NCI-H526 (cell line): ENCODE results near the gene C9orf78.

Source experiments
- DNase-seq, 2 experiments: peaks; one replicate each; lab custom pipeline; 2025; lab: John Stamatoyannopoulos, UW

The C9orf78 gene

DNA sequence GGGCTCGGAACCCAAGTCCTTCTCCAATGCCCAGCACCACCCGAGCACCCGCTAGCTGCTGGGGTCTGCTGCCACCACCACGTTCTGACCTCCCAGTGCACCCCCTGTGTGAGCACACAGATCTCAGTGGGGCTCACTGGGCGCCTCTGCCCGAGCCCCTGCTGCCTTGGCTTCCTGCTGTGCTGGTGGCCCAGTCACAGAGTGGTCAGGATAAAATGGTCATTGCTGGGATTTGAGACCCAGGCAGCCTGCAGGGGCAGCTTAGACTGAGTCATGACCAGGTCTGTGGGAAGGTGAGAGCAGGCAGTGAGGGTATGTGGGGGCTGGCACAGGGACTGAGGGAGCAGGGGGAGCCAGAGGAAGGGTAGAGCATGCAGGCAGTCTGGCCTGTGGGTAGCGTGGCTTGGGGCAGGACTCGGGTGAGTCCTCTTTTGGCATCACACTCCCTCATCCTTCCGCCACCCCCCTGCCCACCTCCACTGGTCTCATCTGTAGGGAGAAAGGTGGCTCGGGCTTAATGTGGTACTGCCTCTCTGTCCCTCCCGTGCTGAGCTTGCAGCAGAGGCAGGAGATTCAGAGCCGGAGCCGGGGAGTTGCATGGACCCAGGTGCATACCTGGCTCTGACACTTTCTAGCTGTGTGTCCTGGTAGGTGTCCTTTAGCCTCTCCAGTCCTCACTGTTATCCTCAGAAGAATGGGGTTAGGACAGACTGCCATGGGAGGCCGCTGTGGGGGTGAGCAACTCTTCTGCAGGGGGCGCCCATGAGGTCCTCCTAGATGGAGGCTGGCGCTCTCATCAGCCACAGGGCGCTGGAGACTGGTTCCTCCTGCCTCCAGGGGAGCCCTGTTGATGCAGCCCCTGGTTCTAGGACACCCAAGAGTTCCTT, 32.3 kb upstream of the C9orf78 start:
- DNase-seq: no peak

DNA sequence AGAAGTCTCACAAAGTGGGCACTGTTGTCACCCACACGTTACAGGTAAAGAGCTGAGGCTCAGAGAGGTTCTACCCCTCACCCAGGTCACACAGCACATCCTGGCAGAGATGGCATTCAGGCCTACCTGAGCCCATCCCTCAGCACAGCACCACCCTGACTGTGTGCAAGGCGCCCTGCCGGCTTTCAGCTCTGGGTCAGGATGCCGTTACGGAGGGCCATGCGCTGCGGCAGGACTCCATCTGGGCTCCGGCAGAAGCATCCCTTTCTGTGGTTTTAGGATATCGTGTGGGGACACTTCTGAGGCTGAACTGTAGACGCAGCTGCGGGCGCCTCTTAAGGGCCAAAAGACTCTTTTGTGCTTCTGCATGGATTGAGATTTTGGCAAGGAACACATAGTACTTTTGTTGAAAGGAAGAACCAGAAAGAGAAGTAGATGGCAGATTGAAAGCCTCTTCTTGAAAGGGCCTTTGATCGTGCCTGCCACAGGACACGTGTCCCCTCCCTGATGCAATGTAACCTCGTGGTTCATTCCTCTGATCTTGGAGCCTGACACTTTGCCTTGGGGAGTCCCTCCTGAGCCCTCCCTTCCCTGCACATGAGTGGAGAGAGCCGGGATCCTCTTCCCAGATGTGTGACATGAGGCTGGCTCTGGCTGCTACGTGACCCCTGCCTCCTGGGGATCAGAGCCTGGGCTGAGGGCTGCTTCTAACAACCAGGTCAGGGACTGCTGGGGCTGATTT, 31.5 kb upstream of the C9orf78 start:
- DNase-seq: no peak

DNA sequence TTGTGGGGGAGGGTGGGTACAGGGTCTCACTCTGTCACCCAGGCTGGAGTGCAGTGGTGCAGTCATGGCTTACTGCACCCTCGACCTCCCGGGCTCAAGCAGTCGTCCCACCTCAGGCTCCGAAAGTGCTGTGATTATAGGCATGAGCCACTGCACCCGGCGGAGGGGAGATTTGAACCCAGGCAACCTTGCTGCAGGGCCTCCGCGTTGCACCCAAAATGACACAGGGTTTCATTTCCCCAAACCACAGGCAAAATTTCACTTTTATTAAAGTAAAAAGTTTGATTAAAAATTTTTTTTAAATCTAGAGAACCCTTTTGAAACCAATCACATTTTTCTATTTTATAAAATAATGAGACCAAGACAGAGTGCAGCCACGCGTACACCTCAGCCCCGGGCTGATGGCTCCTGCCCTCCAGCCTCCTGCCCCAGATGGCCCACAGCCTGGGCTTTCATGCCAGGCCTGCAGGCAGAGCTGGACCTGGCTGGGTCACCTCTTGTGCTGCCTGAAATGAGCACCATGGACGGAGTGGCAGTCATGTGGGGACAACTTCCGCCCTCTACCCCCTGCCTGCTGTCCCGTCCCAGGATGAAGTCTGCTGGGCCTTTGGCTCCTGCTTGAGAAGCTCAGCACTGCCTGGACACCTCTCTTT, 30.7 kb upstream of the C9orf78 start:
- DNase-seq: no peak

DNA sequence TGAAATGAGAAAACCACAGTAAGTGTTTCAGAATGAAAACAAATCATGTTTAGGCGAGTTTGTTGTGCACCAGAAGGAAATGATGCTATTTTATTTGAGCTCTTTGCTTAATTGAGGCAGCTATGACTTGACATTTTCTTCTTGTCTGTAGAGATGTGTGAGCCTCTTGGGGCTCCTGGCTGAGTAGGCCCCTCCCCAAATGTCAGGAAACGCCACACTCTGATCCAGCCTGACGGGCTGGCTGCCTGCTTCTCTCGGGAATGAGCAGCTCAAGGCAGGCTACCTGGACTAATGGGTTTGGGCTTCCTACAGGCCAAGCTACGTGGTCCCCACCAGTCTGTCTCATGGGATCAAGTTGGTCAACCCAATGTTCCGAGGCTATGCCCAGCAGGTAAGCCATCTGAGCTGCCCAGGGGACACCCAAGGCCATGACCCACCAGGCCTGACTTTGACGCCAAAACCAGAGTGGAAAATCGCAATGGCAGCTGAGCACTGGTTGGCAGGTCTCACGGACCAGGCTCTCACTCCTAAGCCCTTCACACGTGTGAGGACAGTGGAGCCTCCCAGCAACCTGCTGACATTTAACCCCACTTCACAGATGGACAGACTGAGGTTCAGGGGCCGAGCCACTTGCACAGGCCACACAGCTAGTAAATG, 30.0 kb upstream of the C9orf78 start:
- DNase-seq: no peak

DNA sequence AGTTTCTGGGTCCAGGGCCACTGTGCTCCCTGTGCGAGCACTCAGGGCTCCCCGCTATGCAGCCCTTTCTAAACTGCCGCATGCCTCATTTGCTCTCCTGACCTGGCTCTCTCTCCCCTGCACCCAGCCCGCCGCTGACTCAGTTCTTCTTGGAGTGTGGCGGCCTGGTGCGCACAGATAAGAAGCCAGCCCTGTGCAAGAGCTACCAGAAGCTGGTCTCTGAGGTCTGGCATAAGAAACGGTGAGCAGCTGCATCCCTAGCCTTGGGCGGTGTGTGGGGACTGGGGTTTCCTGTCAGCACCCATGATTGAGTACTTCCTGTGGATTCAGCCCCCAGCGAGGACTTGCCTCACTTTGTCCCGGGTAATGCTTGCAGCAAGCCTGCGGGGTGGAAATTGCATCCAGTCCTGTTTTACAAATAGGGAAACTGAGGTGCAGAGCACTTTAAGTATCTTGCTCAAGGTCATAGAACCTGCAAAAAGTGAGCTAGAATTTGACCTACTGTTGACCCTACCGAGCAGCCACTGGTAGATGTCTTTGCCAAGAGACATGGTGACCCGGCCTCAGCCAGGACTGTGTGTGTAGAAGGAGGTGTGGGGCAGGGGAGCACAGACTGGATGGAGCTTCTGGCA, 28.1 kb upstream of the C9orf78 start:
- no peak for DNase-seq

DNA sequence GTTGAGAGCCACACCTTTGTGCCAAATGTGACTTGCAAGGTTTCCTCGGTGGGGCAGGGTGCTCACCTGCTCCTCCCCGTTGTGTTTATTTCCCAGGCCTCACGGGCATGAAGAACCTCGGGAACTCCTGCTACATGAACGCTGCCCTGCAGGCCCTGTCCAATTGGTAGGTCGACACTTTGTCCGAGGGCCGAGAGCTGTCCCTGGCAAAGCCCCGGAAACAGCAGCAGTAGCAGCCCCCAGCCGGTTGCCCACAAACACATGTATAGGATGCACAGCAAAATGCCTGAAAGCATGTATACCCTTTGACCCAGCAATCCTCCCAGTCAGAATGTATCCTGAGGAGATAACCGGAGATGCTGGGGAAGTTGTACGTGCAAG, 26.4 kb upstream of the C9orf78 start:
- DNase-seq: no peak

DNA sequence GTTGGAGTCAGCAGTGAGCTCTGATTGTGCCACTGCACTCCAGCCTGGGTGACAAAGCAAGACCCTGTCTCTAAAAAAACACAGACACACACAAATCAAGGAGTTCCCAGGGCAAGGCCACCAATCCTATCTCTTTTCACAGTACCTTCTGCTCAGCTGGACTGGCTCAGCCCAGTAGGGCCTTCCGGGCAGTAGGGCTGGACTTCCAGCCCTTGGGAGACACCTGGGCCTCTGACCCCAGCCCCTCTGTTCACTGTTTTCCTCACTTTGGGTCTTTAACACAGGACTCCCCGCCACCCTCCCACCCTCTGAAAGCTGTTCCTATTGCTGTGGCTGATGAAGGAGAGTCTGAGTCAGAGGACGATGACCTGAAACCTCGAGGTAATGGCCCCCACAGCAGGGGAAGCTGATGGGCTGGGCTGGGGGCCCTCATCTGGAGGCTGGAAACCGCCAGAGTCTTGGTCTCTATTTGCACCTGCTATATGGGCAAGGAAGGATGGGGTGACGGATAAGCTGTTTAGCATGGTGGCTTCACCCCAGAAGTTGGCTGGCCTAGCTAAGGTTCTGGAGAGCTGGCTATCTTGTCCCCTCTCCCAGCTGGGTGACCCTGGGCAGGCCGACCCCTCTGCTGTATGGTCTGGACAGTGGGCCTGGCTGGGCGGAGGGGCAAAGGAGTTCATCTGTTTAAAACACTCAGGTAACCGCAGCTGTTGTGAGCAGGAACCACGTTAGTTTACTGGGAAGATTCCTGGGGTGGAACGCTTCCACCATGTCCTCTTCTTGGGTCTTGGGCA, 25.8 kb upstream of the C9orf78 start:
- DNase-seq: no peak

DNA sequence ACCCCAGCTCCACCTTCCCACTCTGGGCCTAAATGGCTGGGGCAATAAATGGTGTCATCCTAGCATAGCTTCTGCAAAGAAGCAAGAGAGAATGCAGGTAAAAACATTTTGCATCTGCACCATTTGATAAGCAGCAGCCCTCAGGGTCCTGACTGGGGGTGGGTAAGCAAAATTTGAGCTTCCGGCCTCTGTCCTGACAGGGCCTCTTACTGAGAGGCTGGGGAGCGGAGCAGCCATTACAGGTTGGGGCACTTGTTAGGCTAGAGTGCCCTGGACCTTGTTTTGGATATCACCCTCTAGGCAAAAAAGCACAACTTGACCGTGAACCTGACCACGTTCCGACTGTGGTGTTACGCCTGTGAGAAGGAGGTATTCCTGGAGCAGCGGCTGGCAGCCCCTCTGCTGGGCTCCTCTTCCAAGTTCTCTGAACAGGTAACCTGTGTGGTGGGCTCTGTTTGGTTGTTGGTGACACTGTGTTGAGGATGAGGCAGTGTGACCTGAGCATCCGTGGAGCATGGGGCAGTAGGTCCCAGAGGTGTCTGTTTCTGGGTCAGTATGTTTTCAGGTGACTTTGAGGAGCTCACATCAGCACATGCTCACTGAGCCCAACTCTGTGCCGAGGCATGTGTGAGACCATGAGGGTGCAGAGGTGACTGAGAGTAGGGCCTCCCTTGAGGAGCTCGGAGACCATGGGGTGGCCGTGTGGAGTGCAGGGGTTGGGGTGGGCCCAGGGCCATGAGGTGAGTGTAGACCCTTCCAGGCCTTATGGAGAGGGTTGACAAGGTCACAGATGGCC, 23.3 kb upstream of the C9orf78 start:
- DNase-seq: no peak

DNA sequence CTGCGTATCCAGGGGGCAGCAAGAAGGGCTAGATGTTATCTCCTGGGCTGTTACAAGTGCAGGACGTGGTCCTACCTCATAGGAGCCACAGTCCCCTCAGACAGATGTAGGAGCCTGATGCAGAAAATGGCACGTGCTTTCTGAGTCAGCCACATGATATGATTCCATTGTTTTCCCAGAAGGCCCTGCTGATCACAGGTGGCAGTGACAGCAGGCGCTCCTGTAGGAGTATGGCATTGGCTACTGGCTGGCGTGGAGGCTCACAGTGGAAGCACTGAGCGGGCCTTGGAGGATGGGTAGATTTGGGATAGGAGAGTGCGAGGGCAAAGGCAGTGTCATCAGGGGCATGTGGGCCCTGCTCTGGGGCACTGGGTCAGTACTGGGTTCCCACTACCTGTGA, 22.1 kb upstream of the C9orf78 start:
- no peak for DNase-seq

DNA sequence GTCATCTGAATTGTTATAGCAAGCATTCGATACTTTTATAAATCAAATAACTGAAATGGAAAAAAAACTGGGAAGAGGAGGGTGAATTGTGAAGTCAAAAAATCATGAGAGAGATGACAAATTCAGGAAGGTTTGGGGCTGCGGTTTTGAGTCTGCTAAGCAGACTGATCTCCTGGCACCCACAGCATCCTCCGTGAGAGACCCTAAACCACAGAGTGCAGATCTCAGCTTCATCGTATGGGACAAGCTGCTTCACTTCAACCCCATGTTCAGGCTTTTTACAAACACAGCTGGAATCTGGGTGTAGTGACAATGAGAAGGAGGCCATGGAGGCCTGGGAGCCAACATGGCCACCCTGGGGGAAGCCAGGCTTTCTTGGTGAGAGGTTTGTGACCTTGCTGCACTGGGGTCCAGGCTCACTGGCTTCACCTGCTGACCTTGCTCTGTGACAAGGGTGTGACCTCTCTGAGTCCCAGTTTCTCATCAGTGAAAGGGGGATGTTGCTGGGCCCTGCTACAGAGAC, 19.6 kb upstream of the C9orf78 start:
- no peak for DNase-seq

DNA sequence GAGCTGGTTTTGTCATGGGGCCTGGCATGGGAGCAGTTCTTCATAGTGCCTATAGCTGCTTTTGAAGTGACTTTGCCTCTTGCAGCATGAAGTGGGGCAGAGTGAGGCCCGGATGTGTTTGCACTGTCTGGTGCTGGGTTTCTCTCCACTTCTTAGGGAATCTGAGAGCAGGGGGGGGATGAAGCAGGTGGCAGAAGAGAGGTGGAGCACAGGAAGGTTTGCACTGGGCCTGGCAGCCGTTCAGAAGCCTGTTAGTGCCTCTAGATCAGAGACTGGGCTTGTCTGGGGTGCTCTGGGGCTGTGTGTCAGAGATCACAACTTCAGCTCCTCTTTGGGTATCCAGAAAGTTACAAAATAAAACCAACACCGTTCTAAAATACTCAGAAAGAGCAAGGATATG, 18.5 kb upstream of the C9orf78 start:
- no peak for DNase-seq

DNA sequence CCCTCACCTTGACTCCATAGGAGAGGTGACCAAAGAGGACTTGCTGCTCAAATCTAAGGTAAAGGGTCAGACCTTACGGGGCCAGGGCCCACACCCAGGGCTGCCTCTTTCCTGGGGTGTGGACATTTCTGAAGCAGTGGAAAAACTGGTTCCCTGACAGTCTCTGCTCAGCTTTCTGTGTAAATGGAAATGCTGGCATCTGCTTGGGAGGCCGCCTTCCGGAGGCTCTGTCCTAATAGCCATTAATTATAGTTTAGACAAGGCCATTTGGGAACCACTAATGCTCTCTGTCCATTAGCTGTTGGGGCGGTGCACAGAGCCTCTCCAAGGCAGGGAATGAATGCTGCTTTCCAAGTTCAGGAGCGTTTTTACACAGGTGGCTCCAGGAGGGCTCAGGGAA, 17.5 kb upstream of the C9orf78 start:
- DNase-seq: no peak

DNA sequence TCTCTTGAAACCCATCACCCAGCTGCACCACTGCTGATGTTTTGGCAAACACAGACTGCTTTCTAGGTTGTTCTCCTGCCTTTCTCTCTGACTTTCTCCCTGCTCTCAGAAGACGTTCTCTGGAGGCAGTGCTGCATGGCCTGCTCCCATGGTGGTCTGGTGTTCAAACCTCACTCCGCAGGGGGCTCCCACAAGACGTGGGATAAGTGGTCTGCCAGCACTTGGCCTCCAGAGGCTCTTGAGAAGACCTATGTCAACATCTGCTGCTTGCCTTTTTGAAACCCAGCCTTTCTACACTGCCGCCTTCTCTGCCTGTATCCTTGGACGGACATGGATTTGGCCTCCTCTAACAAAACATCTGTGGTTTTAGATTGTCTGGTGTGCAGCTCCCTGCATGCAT, 16.7 kb upstream of the C9orf78 start:
- DNase-seq: no peak

DNA sequence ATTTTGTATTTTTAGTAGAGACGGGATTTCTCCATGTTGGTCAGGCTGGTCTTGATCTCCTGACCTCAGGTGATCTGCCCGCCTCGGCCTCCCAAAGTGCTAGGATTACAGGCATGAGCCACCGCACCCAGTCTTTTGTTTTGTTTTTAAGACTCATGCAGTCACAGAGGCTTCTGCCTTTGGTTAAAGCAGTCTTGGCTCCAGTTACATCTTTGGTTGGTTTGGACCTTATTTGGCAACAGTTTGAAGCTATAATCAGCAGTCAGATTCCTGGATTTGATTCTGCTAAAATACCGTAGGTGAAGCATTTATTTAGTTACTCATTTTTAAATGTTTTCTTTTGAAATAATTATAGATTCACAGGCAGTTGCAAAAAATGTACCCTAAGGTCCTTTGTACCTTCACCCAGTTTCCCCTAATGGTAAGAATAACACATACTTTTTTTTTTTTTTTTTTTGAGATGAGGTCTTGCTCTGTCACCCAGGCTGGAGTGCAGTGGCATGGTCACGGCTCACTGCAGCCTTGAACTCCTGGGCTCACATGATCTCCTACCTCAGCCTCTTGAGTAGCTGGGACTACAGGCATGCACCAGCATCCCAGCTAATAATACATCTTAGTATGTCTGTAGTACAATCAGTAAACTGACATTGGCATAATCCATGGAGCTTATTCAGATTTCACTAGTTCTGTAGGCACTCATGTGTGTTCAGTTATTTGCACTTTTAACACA, 15.9 kb upstream of the C9orf78 start:
- DNase-seq: no peak

DNA sequence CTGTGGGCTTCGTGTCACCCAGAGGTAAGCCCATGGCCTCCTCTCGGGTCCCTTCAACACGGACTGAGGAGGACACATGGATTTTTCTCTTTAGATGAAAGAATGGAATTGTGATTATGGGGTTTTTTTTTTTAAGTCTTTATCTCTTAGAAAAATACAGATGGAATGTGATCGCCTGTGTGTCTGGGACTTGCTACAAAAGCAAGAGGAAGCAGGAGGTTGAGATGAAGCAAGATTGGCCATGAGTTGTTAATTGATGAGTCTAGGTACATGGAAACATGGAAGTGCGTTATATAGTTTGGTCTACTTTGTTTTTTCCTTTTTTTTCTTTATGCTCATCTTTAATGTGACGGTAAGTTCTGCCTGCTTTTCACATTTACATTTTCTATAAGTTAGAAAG, 14.8 kb upstream of the C9orf78 start:
- DNase-seq: no peak

DNA sequence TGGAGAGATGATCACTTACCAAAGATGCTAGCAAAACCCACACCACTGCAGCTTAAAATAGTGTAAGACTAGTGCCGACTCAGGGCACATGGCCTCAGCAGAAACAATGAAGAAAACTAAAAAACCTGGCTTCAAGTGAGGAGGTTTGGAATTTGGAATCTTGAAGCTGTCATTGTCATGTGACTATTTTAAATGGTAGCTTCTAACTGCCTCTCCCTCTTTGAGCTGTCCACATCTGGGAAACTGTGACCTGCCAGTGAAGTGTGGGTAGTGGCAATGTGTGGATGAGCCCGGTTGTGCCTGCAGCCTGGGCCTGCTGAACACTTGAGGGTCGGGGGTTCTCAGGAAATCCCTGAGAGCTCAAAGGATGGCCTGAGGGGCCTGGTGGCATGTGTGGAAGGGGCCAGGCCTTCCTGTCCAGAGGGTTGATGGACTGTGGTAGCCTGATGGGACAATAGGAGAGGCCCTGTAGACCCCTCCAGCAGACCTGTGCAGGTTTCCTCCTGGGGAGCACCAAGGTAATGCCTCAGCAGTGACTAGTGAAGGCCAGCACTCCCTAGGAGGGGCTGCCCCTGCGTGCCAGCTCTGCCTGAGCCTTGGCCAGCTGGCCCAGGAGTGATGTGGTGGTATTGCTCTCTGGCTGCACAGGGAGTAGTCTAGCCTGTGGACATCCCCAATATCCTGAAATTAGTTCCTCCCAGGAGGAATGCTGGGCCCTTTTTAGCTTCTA, 13.8 kb upstream of the C9orf78 start:
- no peak for DNase-seq

DNA sequence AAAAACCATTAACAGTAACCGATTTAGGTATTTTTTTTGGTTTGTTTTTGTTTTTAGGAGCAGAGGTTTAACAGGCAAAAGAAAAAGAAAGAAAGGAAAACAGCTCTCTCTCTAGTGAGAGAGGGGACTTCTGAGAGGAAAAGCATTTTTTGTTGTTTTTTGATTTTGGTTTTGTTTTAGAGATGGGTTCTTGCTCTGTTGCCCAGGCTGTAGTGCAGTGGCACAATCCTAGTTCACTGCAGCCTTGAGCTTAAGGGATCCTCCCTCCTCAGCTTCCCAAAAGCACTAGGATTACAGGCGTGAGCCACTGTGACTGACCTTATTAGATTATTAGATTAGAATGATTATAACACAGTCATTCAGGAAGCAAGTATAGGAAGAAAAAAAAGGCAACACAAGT, 10.3 kb upstream of the C9orf78 start:
- no peak for DNase-seq

DNA sequence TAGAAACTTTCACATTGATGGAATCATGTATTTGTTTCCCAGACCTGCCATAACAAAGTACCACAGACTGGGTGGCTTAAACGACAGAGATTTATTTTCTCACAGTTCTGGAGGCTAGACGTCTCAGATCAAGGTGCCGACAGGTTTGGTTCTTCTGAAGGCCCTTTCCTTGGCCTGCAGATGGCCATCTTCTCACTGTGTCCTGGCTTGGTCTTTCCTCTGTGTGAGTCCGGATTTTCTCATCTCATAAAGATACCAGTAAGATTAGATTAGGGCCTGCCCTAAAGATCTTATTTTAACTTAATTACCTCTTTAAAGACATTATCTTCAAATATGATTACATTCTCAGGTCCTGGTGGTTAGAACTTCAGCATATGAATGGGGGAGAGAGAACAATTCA, 6.0 kb upstream of the C9orf78 start:
- no peak for DNase-seq

DNA sequence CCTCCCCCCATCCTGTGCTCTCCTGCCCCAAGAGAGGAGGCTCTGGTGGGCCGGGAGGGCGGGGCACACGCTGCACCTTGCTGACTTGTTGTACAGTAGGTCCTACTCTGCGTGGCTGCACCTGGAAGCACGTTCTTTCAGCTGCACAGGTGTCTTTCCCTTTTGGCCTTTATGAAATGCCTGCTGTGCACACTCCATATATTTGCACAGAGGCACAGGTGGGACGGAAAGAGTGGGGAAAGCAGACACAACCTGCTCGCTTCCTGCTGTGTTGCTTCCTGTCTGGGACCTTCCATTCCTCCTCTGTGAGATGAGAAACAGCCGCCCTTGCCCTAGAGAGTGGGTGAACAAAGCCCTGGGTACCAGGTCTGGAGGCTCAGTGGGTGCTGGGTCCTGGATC, 5.0 kb upstream of the C9orf78 start:
- DNase-seq: no peak
